ENCODE results near the gene AXIN1. TPM values are rescaled to one million over a fixed set of nuclear protein-coding genes. Genes with fewer than 3 reads are reported as not detected.

The AXIN1 gene
- total RNA-seq, 1 donor from 2014 or later = 16.4 TPM

DNA sequence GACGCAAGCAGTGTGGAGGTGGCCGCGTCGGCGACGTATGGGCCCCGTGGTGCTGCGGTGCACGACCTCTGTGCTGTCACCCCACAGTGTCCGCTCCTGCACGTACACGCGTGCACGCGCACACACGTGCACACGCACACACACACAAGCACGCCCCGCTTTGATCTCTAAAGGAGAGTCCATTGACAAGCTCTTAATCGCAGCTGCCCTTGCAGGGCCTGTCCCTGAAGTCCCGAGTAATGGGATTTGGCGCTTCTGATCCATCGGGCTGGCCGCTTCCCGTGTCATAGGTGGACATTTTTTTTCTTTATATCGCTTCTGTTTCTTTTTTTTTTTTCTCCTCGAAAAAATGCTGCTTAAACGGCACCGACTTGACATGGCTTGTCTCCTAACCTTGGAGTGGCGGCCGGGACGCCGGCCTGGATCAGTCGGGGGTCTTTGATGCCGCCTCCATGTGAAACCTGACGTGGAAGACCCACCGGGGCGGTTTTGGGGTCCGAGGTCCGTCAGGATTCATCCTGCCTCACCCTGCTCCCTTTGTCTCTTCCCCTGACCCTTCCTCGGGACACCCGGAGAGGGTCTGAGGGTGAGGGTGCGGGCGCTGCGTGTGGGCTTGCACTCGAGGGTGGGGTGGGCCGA is 8.3 kb upstream of the AXIN1 start:
- Mint-ChIP-seq H3K36me3 (ENCODE audit: unreplicated experiment) (no peaks in the 10 kb centered on the region), H3K9me3 (ENCODE audit: unreplicated experiment) (no peaks in the 10 kb centered on the region), H3K27ac (ENCODE audit: unreplicated experiment) (peak overlapping the region; percentile 33), H3K27me3 (ENCODE audit: unreplicated experiment) (no peaks in the 10 kb centered on the region), H3K4me3 (ENCODE audit: unreplicated experiment) (no peak overlapping the region), H3K4me1 (ENCODE audit: low read depth, unreplicated experiment) (no peaks in the 10 kb centered on the region)
- TF ChIP-seq, protein P1, sequence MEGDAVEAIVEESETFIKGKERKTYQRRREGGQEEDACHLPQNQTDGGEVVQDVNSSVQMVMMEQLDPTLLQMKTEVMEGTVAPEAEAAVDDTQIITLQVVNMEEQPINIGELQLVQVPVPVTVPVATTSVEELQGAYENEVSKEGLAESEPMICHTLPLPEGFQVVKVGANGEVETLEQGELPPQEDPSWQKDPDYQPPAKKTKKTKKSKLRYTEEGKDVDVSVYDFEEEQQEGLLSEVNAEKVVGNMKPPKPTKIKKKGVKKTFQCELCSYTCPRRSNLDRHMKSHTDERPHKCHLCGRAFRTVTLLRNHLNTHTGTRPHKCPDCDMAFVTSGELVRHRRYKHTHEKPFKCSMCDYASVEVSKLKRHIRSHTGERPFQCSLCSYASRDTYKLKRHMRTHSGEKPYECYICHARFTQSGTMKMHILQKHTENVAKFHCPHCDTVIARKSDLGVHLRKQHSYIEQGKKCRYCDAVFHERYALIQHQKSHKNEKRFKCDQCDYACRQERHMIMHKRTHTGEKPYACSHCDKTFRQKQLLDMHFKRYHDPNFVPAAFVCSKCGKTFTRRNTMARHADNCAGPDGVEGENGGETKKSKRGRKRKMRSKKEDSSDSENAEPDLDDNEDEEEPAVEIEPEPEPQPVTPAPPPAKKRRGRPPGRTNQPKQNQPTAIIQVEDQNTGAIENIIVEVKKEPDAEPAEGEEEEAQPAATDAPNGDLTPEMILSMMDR (IDR thresholded peaks at IDR 0.05; ENCODE audit: partially characterized antibody, unreplicated experiment) = no peak
- DNase-seq = no peak

DNA sequence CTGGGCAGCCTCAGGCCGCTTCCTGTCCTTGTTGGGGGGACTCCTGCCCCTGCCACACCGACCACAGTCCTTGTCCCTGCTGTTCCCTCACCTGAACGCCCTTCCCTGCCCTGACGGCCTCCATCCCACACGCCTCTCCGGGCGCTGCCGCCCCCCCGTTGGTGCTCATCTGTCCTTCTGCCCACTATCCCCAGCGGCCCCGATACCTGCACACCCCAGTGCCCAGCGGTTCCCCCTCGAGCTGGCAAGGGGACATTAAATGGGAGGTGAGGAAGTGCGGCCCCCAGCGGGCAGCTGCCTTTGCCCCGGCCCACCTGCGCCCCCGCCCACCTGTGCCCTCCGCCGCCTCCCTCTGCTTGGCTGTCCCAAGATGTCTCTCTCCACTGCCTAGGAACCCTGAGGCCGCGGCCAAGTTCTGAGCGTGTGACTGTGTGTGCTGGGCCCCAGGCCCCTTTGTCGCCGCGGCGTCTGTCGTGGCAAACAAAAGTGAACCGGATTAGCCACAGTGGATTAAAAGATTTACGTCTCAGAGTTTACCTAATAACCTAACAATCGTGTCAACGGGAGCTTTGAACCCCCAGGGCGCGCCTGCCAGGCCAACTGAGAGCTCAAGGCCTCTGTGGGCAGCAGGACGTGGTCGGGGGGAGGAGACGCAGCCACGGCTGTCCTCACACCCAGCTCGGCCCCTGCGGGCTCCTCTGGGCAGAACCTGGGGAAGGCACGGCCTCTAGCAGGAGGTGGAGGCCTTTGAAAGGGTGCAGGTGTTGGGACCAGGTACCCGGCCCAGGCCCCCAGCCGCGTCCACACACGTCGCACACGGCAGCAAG is 7.6 kb upstream of the AXIN1 start:
- H3K9me3 Mint-ChIP-seq (ENCODE audit: unreplicated experiment) = no peaks in the 10 kb centered on the region
- DNase-seq = no peak
- TF ChIP-seq, protein P1 (IDR thresholded peaks at IDR 0.05; ENCODE audit: partially characterized antibody, unreplicated experiment) = no peak
- H3K4me3 Mint-ChIP-seq (ENCODE audit: unreplicated experiment) = no peak overlapping the region
- no peak overlapping the region for H3K27ac Mint-ChIP-seq (ENCODE audit: unreplicated experiment)
- no peaks in the 10 kb centered on the region for H3K27me3 Mint-ChIP-seq (ENCODE audit: unreplicated experiment)
- H3K4me1 Mint-ChIP-seq (ENCODE audit: low read depth, unreplicated experiment) = no peaks in the 10 kb centered on the region
- H3K36me3 Mint-ChIP-seq (ENCODE audit: unreplicated experiment) = no peaks in the 10 kb centered on the region

DNA sequence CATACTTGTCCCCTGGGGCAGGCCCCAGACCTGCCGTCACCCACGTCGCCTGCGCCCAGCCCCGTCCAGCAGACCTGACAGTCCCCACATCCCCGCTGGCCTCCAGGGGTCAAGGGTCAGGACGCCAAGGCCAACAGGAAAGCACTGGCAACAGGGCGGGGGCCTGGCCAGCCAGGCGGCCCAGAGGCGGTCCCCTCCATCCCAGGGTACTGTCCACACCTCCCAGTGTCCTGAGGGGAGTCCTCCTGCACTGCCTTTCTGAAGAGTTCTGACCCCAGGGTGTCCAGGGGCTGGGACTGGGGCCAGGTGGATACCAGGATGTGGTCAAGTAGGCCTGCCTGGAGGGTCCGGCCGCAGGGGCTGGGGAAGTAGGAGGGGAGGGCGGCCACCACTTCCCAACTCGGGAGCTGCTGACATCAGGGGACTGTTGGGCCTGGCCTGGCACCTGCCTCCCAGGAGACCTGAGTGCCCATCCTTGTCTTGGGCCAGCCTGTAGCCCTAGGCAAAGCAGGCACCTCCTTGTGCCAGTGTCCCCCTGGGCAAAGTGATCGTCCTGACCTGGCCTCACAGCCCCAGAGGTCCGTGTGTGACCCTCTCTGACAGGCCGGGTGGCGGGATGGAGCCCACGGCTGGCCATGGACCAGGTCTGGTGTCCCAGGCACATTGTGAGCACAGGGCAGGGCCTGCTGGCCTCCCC is 6.7 kb upstream of the AXIN1 start:
- no peak for DNase-seq
- Mint-ChIP-seq H3K4me1 (ENCODE audit: low read depth, unreplicated experiment) (no peaks in the 10 kb centered on the region), H3K9me3 (ENCODE audit: unreplicated experiment) (no peaks in the 10 kb centered on the region), H3K4me3 (ENCODE audit: unreplicated experiment) (no peak overlapping the region), H3K27me3 (ENCODE audit: unreplicated experiment) (no peaks in the 10 kb centered on the region), H3K27ac (ENCODE audit: unreplicated experiment) (no peak overlapping the region), H3K36me3 (ENCODE audit: unreplicated experiment) (no peaks in the 10 kb centered on the region)
- TF ChIP-seq, protein P1 (IDR thresholded peaks at IDR 0.05; ENCODE audit: partially characterized antibody, unreplicated experiment) = no peak

DNA sequence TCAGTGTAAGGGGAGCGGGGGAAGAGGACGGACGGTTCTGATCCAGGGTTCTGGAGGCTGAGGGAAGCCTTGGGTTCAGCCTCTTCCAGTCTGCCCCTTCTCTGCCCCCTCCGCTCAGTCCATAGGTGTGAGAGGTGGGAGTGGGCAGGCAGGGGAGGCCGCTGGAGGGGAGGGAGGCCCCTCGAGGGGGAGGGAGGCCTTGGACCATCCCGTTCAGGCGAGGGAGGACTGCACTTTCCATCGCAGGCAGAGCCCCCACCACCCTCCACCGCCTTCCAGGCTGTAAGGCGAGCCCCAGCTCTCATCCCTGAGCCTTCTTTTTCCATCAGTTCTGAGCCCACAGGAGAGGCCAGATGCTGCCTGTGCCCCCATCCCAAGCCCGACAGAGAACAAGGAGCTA is 4.2 kb upstream of the AXIN1 start:
- no peaks in the 10 kb centered on the region for H3K27me3 Mint-ChIP-seq (ENCODE audit: unreplicated experiment)
- H3K36me3 Mint-ChIP-seq (ENCODE audit: unreplicated experiment) = no peaks in the 10 kb centered on the region
- H3K9me3 Mint-ChIP-seq (ENCODE audit: unreplicated experiment) = no peaks in the 10 kb centered on the region
- no peaks in the 10 kb centered on the region for H3K4me1 Mint-ChIP-seq (ENCODE audit: low read depth, unreplicated experiment)
- TF ChIP-seq, protein P1 (IDR thresholded peaks at IDR 0.05; ENCODE audit: partially characterized antibody, unreplicated experiment) = no peak
- DNase-seq = no peak
- H3K4me3 Mint-ChIP-seq (ENCODE audit: unreplicated experiment) = no peak overlapping the region
- H3K27ac Mint-ChIP-seq (ENCODE audit: unreplicated experiment) = no peak overlapping the region
